Raji (cell line): ENCODE results near the gene CTNNA1.

Experiments used
- POLR2A ChIP-seq: IDR thresholded peaks from 2 replicates; pipeline ENCODE4 v1.6.1; 2011; ENCODE audit warnings: low read depth, low read length, control low read depth; ENCODE audit not compliant: insufficient read depth

The CTNNA1 gene

DNA sequence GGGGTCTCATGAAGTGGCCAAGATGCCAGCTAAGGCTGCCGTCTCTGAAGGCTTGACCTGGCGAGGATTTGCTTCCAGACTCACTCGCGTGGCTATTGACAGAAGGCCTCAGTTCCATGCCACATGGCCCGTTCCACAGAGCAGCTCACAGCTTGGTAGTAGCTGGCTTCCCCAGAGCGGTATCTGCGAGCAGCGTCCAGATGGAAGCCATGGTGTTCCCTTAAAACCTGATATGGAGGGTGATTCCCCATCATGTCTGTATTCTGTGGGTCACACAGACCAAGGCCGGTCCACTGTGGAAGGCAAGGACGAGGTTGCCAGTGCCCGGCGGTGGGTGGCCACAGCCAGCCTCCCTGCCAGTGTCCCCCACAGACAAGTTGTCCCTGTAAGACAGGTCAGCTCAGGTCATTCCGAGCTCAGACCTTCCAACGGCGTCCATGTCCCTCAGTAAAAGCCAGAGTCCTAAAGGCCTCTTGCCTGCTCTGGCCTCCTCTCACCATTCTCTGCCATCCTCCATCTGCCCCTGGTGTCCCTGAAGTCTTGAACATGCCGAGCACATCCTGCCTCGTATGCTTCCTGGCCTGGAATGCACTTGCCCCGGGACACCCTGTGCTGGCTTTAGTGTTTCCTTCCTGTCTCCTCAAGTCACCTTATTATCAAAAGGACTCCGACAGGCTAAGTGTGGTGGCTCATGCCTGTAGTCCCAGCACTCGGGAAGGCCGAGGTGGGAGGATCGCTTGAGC, 183.2 kb downstream of the CTNNA1 start:
- TF ChIP-seq POLR2A, result no peak

DNA sequence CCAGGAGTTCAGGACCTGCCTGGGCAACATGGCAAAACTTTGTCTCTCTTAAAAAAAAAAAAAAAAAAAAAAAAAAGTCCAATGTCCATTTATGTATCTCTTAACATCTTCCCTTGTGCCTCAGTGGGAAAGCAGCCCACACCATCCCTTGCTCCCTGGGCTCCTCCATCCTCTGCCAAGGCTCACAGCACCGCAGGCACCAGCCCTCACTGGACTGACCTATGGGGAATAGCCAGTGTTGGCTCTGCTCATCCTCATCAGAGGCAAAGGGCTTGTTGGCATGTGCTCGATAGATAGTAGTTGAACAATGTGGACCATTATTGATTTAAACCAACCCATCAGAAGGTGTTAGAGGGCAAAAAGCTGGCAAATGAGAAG, 183.7 kb downstream of the CTNNA1 start:
- no peak for TF ChIP-seq POLR2A

DNA sequence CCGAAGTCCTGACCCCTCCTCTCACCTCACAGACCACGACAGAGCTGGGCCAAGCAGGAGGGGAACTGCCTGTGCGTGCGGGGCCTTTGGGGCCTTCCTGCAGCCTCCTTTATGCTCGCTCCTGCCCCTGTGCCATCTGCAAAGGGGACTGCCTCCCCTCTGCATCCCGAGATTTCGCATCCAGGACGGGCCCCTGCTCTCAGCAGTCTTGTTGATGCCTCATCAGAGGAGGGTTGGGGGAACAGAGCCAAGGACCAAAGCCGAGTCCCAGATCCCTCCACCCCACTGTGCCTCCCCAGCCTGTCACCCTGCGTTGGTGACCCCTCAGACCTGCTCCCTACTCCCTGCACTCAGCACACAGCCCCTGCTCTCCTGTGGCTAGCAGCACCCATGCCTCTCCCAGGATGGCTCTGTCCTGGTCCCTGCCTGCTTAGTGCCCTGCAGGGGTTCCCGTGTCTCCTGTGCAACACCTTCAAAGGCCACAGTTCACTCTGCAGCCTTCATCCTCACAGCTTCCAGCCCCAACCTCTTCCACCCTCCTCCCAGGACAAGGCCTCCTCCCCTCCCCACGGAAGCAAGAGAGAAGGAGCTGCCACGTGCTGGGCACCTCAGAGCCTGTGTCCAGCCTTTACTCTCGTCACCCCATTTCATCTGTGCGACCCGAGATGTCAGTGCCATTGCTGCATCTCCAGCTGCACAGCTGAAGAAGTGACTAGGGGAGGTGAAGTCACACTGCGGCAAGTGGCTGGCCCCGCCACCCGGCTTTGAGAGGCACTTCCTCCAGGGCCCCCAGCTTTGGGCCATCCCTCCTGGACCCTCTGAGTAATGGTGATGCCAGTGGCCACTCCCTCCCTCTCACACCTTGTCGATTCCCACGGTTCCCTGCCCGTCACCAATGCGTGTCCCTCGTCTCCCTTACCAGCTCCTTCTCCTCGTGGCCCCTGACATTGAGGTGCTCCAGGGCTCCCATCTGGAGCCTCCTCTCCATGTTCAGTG, 184.5 kb downstream of the CTNNA1 start:
- no peak for TF ChIP-seq POLR2A

- no peak for TF ChIP-seq POLR2A
Measured at GRCh38 chr5:138938526-138938925, 185.3 kb downstream of the CTNNA1 start.

DNA sequence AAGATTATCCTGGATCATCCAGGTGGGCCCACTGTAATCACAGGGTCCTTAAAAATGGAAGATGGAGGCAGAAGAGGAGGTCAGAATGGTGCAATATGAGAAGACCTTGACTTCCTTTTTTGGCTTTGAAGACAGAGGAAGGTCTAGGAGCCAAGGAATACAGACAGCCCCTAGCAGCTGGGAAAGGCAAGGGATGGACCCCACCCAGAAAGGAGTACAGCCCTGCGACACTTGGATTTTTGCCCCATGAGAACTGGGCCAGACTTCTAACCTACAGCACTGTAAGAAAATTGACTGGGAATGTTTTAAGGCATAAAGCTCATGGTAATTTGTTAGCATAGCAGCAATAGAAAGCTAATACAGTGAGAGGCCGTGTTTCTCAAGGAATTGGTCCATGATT, 188.8 kb downstream of the CTNNA1 start:
- no peak for TF ChIP-seq POLR2A

- TF ChIP-seq POLR2A, result no peak
Measured at GRCh38 chr5:138942861-138943260, 189.6 kb downstream of the CTNNA1 start.

DNA sequence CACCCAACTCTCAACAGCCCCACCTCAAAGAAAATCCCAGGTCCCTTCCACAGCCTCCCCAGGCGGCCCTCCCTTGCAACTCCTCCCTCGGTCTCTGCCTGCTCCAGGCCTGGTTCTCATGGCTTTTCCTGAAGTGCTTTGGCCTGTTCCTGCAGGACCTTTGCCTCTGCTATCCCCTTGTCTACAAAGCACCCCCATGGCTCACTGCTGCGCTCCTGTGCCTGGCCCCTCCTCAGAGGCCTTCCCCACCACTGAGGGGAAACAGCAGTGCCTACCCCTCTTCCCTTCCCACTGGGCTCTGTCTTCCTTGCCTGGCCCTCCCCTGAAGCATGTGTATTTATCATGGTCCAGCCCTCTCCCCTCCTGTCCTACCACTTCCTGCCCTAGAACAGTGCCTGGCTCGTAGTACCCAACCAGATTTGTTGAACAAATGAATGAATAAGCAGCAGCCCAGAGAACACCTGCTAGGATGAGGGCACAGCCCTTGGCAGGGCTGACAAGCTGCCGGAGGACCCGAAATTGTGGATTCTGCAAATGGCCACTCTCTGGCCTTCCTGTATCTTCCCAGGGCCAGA, 190.5 kb downstream of the CTNNA1 start:
- no peak for TF ChIP-seq POLR2A

DNA sequence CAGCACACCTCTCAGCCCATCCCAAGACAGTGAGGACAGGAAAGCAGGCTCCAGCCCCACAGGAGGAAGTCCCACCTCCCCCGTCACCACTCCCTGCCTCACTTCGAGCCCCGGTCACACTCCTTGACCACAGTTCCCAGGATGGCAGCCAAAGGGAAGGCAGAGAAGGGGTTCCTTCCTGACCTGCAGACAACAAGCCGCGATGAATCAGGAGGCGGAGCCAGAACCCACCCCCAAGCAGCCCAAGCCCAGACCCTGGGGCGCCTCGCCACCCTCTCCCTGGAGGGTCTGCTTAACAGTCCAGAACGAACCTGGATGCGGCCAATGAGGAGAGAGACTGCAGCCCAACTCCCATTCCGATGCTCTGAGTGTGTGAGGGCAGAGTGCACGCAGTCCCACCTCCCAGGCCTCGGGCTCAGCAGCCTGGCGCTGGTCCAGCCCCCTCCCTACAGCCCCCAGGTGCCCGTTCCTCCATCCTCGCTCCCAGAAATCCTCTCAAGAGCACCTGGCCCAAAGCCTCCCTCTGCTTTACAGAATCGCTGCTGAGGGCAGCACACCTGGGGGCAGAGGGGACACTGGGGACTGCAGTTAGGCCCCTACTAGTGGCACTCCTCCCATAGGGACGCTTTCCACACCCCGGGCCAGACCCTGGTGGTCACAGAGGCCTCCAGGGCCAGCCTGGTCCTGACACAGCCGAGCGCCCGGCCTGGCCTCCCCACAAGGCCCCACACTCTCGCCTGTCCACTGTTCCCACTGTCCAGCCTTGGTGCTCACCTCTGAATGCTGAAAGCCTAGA, 191.5 kb downstream of the CTNNA1 start:
- TF ChIP-seq POLR2A, result no peak

- TF ChIP-seq POLR2A, result no peak
Measured at GRCh38 chr5:138945421-138946240, 192.4 kb downstream of the CTNNA1 start.

- TF ChIP-seq POLR2A, result no peak
Measured at GRCh38 chr5:138946241-138946623, 193.0 kb downstream of the CTNNA1 start.

DNA sequence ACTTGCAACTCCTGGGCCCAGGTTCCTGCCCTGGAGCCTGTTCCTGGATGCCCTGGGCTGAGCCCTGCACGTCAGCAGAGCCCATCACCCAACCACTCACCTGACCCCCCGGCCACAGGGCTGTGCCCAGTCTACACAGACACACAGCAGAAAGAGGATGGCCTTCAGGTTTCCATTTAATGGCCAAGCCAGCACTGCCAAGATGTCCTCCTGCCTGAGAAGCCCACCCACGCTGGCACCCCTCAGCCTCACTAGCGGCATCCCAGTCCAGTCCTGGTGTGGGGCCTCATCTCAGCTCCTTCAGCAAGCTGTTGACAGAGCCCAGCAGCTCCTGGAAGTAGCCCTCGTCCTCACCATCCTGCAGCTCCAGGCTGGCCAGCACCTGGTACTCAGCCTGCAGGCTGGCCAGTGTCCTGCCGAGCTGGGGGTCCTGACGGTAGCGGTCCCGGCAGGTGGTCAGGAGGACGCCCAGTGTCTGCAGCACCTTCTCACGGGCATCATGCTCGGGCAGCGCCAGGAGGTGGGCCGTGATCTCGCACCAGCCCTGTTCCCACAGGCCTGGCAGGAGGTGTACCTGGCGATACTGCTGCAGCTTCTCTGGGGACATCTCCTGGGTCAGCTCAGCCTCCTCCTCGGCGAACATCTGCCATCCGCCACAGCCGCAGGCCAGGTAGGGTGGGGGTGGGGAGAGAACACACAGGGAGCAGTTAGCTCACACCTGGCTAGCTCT, 193.8 kb downstream of the CTNNA1 start:
- no peak for TF ChIP-seq POLR2A

- TF ChIP-seq POLR2A, result no peak
Measured at GRCh38 chr5:138947780-138948179, 194.6 kb downstream of the CTNNA1 start.

- TF ChIP-seq POLR2A, result no peak
Measured at GRCh38 chr5:138948471-138949222, 195.4 kb downstream of the CTNNA1 start.
